HEK293 (cell line): ENCODE data around the gene SEMA7A.

Experiments used
- ZNF214 ChIP-seq: fragments of 450-650 bp; formaldehyde crosslinking; IDR thresholded peaks from 2 replicates; pipeline ENCODE4 v1.5.1; 2017; ENCODE audit warnings: missing biosample characterization, mild to moderate bottlenecking, missing genetic modification characterization, borderline replicate concordance
- ZNF830 ChIP-seq: fragments of 450-650 bp; IDR thresholded peaks from 2 replicates; pipeline ENCODE4 v1.5.0; 2018; ENCODE audit warnings: missing biosample characterization, missing genetic modification characterization, low read depth, mild to moderate bottlenecking, moderate library complexity

DNA sequence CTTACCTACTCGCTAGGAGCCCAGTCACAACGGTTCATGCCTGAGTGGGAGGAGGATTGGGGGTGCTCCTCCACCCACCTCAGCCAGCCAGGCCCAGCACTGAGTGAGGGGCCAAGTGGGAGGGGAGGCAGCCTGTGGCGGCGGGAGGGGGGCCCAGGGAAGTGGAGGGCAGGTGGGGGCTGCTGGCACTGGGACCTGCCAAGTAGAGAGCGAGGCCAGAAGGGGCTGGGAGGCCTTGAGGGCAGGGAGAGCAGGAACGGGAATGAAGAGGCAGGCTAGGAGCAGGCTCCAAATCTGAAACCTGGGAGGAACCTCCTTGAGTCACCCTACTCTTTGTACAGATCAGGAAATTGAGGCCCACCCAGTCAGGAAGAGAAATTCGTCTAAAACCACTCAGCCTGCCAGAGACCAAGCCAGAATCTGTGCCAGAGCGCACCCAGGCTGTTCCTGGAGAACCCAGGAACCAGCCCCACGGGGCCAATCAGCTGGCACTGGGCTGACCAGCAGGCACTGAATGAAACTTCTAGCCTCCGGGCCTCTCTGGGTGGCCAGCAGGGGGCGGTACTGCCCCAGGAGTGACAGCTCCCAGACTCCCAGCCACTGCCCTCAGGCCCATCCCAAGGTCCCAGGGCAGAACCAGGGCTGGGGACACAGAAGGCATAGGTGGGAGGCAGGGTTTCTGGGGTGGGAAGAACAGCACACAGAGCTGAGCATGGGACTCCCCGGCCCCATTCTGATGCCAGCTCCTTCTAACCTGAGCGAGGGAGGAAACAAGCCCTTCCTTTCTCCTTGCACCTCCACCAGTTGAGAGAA, 51.5 kb downstream of the SEMA7A start:
- TF ChIP-seq ZNF830 (tag by site-specific recombination), result no peak
- no peak for TF ChIP-seq ZNF214 (tag by site-specific recombination)
